ENCODE measurements around the gene NXPH1. TPM values are rescaled to one million over a fixed set of nuclear protein-coding genes. Genes with fewer than 3 reads are reported as not detected.

Gene NXPH1
- total RNA-seq, 1 donor from 2014 or later, result not detected

DNA sequence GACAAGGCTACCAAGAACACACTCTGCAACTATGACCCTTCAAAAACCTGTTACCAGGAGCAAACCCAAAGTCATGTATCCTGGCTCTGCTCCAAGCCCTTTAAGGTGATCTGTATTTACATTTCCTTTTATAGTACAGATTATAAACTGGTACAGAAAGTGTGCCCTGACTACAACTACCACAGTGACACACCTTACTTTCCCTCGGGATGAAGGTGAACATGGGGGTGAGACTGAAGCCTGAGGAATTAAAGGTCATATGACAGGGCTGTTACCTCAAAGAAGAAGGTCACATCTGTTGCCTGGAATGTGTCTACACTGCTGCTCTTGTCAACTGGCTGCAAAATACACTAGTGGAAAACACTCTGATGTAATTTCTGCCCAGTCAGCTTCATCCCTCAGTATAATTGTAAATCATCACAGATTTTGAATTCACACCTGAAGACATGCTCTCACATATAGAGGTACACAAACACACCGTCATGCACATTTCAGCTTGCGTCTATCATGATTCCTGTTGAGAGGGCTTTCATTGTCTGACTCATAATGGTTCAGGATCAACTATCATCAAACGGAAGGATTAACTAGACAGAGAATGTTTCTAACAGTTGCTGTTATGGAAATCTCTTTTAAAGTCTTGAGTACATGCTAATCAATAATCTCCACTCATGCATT, 318.3 kb downstream of the NXPH1 start:
- H3K4me3 ChIP-seq (ENCODE audit: low read depth, low read length), result no peak overlapping the region
- no peak for TF ChIP-seq CTCF (conservative IDR thresholded peaks at IDR 0.05; ENCODE audit: low read depth, low read length)
- no peak for DNase-seq (ENCODE audit: low read depth)

DNA sequence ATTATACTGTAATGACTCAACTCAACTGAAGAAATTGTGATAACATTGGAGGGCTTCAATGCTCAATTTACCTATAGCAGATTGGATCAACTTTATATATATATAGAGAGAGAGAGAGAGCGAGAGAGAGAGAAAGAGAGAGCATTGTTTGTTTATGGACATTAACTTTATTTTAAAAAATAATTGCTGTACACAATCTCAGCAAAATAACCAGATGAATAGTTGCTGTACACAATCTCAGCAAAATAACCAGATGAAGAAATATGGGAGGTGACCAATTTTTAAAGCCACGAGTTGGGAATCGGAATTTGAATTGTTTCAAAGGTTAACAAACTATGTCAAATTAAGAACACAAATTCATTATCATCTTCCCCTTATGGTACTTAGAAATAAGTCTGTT, 319.9 kb downstream of the NXPH1 start:
- no peak for TF ChIP-seq CTCF (conservative IDR thresholded peaks at IDR 0.05; ENCODE audit: low read depth, low read length)
- no peak for DNase-seq (ENCODE audit: low read depth)
- H3K4me3 ChIP-seq (ENCODE audit: low read depth, low read length), result no peak overlapping the region

GRCh38 chr7:8761731-8762130, 328.3 kb downstream of the NXPH1 start:
- DNase-seq (ENCODE audit: low read depth), result no peak
- TF ChIP-seq CTCF (conservative IDR thresholded peaks at IDR 0.05; ENCODE audit: low read depth, low read length), result no peak
- no peak overlapping the region for H3K4me3 ChIP-seq (ENCODE audit: low read depth, low read length)

- no peak overlapping the region for H3K4me3 ChIP-seq (ENCODE audit: low read depth, low read length)
- DNase-seq (ENCODE audit: low read depth), result no peak
- no peak for TF ChIP-seq CTCF (conservative IDR thresholded peaks at IDR 0.05; ENCODE audit: low read depth, low read length)
Observed at GRCh38 chr7:8762803-8763202, 329.4 kb downstream of the NXPH1 start.

DNA sequence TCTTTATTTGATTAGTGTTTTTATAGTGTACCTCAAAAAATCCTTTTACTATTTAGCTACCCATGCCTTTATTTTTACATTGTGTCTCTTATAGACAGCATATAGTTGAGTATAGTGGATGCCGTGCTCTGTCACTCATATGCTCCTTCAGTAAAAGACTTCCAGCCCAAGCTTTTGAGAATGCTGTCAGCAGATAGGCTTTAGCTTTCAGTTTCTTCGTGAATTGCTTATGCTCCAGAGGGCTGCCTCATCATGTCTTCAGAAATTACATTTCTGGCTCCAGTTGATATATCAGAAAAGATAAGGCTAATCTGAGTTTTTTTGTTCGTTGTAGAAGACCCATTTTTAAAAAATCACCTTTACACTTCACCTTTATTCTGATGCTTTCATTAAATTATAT, 332.0 kb downstream of the NXPH1 start:
- no peak for TF ChIP-seq CTCF (conservative IDR thresholded peaks at IDR 0.05; ENCODE audit: low read depth, low read length)
- no peak overlapping the region for H3K4me3 ChIP-seq (ENCODE audit: low read depth, low read length)
- DNase-seq (ENCODE audit: low read depth), result no peak

DNA sequence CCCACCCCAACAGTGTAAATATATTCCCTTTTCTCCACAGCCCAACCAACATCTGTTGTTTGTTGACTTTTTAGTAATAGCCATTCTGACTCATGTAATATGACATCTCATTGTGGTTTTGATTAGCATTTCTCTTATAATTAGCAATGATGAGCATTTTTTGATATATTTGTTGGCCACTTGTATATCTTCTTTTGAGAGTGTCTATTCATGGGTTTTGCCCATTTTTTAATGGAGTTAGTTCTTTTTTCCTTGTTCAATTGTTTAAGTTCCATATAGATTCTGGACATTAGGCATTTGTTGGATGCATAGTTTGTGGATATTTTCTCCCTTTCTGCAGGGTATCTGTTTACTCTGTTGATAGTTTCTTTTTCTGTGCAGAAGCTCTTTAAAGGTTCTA, 340.1 kb downstream of the NXPH1 start:
- DNase-seq (ENCODE audit: low read depth), result no peak
- H3K4me3 ChIP-seq (ENCODE audit: low read depth, low read length), result no peak overlapping the region
- TF ChIP-seq CTCF (conservative IDR thresholded peaks at IDR 0.05; ENCODE audit: low read depth, low read length), result no peak

- no peak for TF ChIP-seq CTCF (conservative IDR thresholded peaks at IDR 0.05; ENCODE audit: low read depth, low read length)
- no peak overlapping the region for H3K4me3 ChIP-seq (ENCODE audit: low read depth, low read length)
- DNase-seq (ENCODE audit: low read depth), result no peak
Observed at GRCh38 chr7:8778459-8778858, 345.1 kb downstream of the NXPH1 start.

Measured in epithelial cell of proximal tubule (primary cell).